ENCODE data around the gene SULT6B1. TPM values are rescaled to one million over a fixed set of nuclear protein-coding genes. Genes with fewer than 3 reads are reported as not detected.
A peak's percentile ranks its signal among the peaks of the same experiment; 100 is the strongest.

Gene SULT6B1
- total and polyA plus RNA-seq, 2 donors (not counting 1 experiment from before 2014, with no cell fraction given): not detected

DNA sequence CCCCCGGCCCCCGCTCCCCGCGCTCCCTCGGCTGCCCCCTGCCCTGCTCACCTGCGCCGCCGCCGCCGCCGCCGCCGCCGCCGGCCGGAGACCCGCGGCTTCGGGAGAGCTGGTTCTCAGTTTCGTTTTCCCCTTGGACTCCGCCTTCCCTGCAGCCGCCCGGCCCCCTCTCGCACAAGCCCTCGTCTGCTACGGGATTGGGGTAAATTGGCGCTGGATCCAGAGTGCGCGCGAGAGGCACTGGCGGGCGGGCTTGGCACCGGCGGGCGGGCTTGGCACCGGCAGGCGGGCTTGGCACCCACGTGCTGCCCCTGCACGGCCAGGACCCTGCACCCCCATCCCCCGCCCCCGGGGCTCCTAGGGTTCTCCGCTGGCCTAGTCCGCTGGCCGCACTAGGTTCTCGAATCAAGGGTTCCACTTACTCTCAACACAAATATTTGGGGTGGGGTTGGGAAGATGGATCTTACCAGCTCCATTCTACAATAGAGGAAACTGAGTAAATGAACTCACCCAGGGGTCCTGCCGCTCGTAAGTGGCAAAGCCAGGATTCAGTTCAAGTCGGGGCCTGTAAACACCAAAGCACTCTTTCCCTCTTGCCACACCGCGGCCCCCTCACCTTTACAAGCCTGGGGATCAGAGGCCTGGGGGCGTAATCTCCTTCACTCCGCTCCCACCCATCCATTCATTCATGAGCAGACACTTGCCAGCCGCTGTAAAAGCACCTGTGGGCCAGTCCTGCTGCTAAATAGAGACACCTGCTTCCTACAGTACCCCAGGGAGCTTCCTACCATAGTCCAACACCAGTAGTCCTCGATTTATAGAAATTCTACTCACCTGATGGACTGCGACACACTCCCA, 31.4 kb downstream of the SULT6B1 start, which contains the start of gene EIF2AK2:
Gene EIF2AK2 (minus strand): TSS at position 124 of the 858 bp plus-strand sequence. CDS start 9,174 bp downstream, outside the sequence.
- TF ChIP-seq, protein P1, sequence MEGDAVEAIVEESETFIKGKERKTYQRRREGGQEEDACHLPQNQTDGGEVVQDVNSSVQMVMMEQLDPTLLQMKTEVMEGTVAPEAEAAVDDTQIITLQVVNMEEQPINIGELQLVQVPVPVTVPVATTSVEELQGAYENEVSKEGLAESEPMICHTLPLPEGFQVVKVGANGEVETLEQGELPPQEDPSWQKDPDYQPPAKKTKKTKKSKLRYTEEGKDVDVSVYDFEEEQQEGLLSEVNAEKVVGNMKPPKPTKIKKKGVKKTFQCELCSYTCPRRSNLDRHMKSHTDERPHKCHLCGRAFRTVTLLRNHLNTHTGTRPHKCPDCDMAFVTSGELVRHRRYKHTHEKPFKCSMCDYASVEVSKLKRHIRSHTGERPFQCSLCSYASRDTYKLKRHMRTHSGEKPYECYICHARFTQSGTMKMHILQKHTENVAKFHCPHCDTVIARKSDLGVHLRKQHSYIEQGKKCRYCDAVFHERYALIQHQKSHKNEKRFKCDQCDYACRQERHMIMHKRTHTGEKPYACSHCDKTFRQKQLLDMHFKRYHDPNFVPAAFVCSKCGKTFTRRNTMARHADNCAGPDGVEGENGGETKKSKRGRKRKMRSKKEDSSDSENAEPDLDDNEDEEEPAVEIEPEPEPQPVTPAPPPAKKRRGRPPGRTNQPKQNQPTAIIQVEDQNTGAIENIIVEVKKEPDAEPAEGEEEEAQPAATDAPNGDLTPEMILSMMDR (IDR thresholded peaks at IDR 0.05): no peak
- no peak for TF ChIP-seq EZH2 (IDR thresholded peaks at IDR 0.05; ENCODE audit: borderline replicate concordance, insufficient read depth, low read depth, low read length, poor library complexity, severe bottlenecking)
- Histone ChIP-seq H4K20me1 (ENCODE audit: control insufficient read depth, insufficient read depth, low read length, poor library complexity, severe bottlenecking) (no peaks in the 10 kb centered on the region), H3K36me3 (replicated peaks in 1 of 2; ENCODE audit: control extremely low read depth in 1 of 2, control insufficient read depth in 1 of 2, extremely low read depth in 1 of 2, insufficient read depth in 2 of 2, low read length in 1 of 2) (no peaks in the 10 kb centered on the region), H2AFZ (ENCODE audit: insufficient read depth, low read depth, low read length, poor library complexity, severe bottlenecking) (peak within 1 kb of the TSS; percentile 92), H3K4me2 (replicated peaks; ENCODE audit: low read depth, low read length, poor library complexity, severe bottlenecking) (peak within 1 kb of the TSS; percentile 89), H3K9ac (ENCODE audit: low read length) (peak within 1 kb of the TSS; percentile 88), H3K9me3 (ENCODE audit: control extremely low read depth in 1 of 3, control insufficient read depth in 2 of 3, insufficient read depth in 1 of 3, low read length in 2 of 3) (no peaks in the 10 kb centered on the region), H3K4me1 (ENCODE audit: control insufficient read depth in 2 of 2, insufficient read depth in 2 of 2, low read length in 2 of 2) (peaks cover 26 to 30% of the 10 kb centered on the region in 2 donors), H3K79me2 (ENCODE audit: control insufficient read depth, insufficient read depth, low read length) (peaks cover 70% of the 10 kb centered on the region), H3K27me3 (replicated peaks in 1 of 4; ENCODE audit: control extremely low read depth in 1 of 4, control insufficient read depth in 3 of 4, insufficient read depth in 4 of 4, low read length in 3 of 4) (no peaks in the 10 kb centered on the region), H3K4me3 (ENCODE audit: control extremely low read depth in 1 of 5, extremely low read depth in 1 of 5, insufficient read depth in 1 of 5, low read depth in 2 of 5, low read length in 4 of 5) (peak within 1 kb of the TSS; percentile 78 to 93 (median 80)), H3K27ac (ENCODE audit: low read length in 2 of 2) (peak within 1 kb of the TSS; percentile 58 to 72)
- peaks cover 40% of the 10 kb centered on the region for H3K4me1 Mint-ChIP-seq
- no peaks in the 10 kb centered on the region for H3K9me3 Mint-ChIP-seq (ENCODE audit: insufficient read depth)
- no peaks in the 10 kb centered on the region for H3K27me3 Mint-ChIP-seq
- ATAC-seq (ENCODE audit: low read depth): peak; percentile 92
- intact Hi-C loops (cut with micrococcal nuclease): loop anchor here (1.0 to 5.0 kb wide), 5 partner anchors 40 to 515 kb away; partner anchors contain the start of genes CDC42EP3, CEBPZ, CEBPZOS and GPATCH11
- peak within 1 kb of the TSS; percentile 93 for H3K27ac Mint-ChIP-seq
- peak within 1 kb of the TSS; percentile 96 for H3K4me3 Mint-ChIP-seq
- ChIA-PET POLR2A (interaction anchor here (0.6 to 1.1 kb wide), 2 partner anchors 73 to 190 kb away, joined by 3 to 4 read pairs; partner anchors contain the start of genes GPATCH11 and HEATR5B), CTCF (interaction anchor here (1.0 to 4.3 kb wide), 2 partner anchors 12 to 47 kb away, joined by 4 to 27 read pairs; no protein-coding TSS in a partner anchor)
- WGBS (ENCODE audit: insufficient coverage): 5% methylated on average over 42 of the region's 55 CpGs
- peak; percentile 86 for DNase-seq

All from B cell (primary cell).